GM10266 (cell line): ENCODE measurements around the gene ZCCHC17.

Source experiments
- DNase-seq: peaks from one replicate; pipeline ENCODE4 v3.0.0; 2012; ENCODE audit errors: extremely low spot score
- CTCF ChIP-seq: IDR thresholded peaks from 2 replicates; pipeline ENCODE4 v1.5.1; 2012; ENCODE audit warnings: mild to moderate bottlenecking, low read depth; ENCODE audit not compliant: control insufficient read depth, insufficient read depth; ENCODE audit errors: missing control alignments

The ZCCHC17 gene

GRCh38 chr1:31370021-31370420 is 73.2 kb downstream of the ZCCHC17 start:
- no peak for TF ChIP-seq CTCF

GRCh38 chr1:31370565-31370964 is 73.7 kb downstream of the ZCCHC17 start:
- no peak for DNase-seq

More at GRCh38 chr1:31370021-31370420, 73.2 kb downstream of the ZCCHC17 start:
- no peak for DNase-seq

GRCh38 chr1:31371121-31371959 is 74.5 kb downstream of the ZCCHC17 start:
- DNase-seq, result no peak
- TF ChIP-seq CTCF, result no peak

More at GRCh38 chr1:31370565-31370964, 73.7 kb downstream of the ZCCHC17 start:
- no peak for TF ChIP-seq CTCF

- no peak for TF ChIP-seq CTCF
- no peak for DNase-seq
Measured at GRCh38 chr1:31372051-31372450, 75.2 kb downstream of the ZCCHC17 start.

- no peak for TF ChIP-seq CTCF
- no peak for DNase-seq
Measured at GRCh38 chr1:31372751-31373055, 75.9 kb downstream of the ZCCHC17 start.

- TF ChIP-seq CTCF, result no peak
- DNase-seq, result peak; percentile 59
Measured at GRCh38 chr1:31373056-31373896, 76.4 kb downstream of the ZCCHC17 start, which contains the start of gene FABP3. Gene FABP3 (minus strand): TSS chr1:31373076. CDS start chr1:31373014, 62 bp downstream.
